HG03135 (cell line): Measurements from ENCODE around the gene ALDH6A1.

Experiments
- ATAC-seq: cut with Tn5 transposase; IDR thresholded peaks from one replicate; pipeline ENCODE4 v1.9.1; 2021; ENCODE audit warnings: mild to moderate bottlenecking, moderate library complexity; ENCODE audit not compliant: unreplicated experiment

ALDH6A1 gene

GRCh38 chr14:74049876-74050495, 34.3 kb downstream of the ALDH6A1 start:
- ATAC-seq: no peak

GRCh38 chr14:74048281-74048680, 36.0 kb downstream of the ALDH6A1 start:
- no peak for ATAC-seq

- no peak for ATAC-seq
Measured at GRCh38 chr14:74045522-74045921, 38.7 kb downstream of the ALDH6A1 start.

- no peak for ATAC-seq
Measured at GRCh38 chr14:74042296-74042695, 42.0 kb downstream of the ALDH6A1 start.

GRCh38 chr14:74038020-74038859, 46.0 kb downstream of the ALDH6A1 start:
- ATAC-seq: no peak

- no peak for ATAC-seq
Measured at GRCh38 chr14:74035556-74035955, 48.7 kb downstream of the ALDH6A1 start.

GRCh38 chr14:74034572-74034971, 49.7 kb downstream of the ALDH6A1 start:
- ATAC-seq: no peak

GRCh38 chr14:74029136-74029535, 55.1 kb downstream of the ALDH6A1 start:
- no peak for ATAC-seq

- ATAC-seq: no peak
Measured at GRCh38 chr14:74022346-74022745, 61.9 kb downstream of the ALDH6A1 start.

GRCh38 chr14:74019408-74020137, 64.7 kb downstream of the ALDH6A1 start:
- no peak for ATAC-seq

- peak; percentile 83 for ATAC-seq
Measured at GRCh38 chr14:74018586-74019407, 65.5 kb downstream of the ALDH6A1 start, which contains the start of the genes BBOF1 and ENTPD5. BBOF1 (plus strand) TSS chr14:74019349; CDS start chr14:74019479, 130 bp downstream. ENTPD5 (minus strand) TSS chr14:74019288; CDS start chr14:73988102, 31,186 bp downstream.

GRCh38 chr14:74018174-74018585, 66.1 kb downstream of the ALDH6A1 start:
- no peak for ATAC-seq

GRCh38 chr14:74015963-74016362, 68.3 kb downstream of the ALDH6A1 start:
- no peak for ATAC-seq

- no peak for ATAC-seq
Measured at GRCh38 chr14:74015176-74015575, 69.1 kb downstream of the ALDH6A1 start.

GRCh38 chr14:74014299-74014698, 70.0 kb downstream of the ALDH6A1 start:
- no peak for ATAC-seq

- no peak for ATAC-seq
Measured at GRCh38 chr14:74008843-74009499, 75.3 kb downstream of the ALDH6A1 start.
